Measurements from ENCODE around the gene ARHGEF17.
A peak's percentile ranks its signal among the peaks of the same experiment; 100 is the strongest.

ARHGEF17 gene, protein sequence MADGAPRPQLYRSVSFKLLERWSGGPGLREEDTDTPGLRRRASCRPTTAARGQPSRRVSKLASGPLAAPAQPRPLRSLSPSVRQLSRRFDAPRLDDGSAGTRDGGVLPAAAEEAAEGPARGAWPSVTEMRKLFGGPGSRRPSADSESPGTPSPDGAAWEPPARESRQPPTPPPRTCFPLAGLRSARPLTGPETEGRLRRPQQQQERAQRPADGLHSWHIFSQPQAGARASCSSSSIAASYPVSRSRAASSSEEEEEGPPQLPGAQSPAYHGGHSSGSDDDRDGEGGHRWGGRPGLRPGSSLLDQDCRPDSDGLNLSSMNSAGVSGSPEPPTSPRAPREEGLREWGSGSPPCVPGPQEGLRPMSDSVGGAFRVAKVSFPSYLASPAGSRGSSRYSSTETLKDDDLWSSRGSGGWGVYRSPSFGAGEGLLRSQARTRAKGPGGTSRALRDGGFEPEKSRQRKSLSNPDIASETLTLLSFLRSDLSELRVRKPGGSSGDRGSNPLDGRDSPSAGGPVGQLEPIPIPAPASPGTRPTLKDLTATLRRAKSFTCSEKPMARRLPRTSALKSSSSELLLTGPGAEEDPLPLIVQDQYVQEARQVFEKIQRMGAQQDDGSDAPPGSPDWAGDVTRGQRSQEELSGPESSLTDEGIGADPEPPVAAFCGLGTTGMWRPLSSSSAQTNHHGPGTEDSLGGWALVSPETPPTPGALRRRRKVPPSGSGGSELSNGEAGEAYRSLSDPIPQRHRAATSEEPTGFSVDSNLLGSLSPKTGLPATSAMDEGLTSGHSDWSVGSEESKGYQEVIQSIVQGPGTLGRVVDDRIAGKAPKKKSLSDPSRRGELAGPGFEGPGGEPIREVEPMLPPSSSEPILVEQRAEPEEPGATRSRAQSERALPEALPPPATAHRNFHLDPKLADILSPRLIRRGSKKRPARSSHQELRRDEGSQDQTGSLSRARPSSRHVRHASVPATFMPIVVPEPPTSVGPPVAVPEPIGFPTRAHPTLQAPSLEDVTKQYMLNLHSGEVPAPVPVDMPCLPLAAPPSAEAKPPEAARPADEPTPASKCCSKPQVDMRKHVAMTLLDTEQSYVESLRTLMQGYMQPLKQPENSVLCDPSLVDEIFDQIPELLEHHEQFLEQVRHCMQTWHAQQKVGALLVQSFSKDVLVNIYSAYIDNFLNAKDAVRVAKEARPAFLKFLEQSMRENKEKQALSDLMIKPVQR (N-terminal part only)

DNA sequence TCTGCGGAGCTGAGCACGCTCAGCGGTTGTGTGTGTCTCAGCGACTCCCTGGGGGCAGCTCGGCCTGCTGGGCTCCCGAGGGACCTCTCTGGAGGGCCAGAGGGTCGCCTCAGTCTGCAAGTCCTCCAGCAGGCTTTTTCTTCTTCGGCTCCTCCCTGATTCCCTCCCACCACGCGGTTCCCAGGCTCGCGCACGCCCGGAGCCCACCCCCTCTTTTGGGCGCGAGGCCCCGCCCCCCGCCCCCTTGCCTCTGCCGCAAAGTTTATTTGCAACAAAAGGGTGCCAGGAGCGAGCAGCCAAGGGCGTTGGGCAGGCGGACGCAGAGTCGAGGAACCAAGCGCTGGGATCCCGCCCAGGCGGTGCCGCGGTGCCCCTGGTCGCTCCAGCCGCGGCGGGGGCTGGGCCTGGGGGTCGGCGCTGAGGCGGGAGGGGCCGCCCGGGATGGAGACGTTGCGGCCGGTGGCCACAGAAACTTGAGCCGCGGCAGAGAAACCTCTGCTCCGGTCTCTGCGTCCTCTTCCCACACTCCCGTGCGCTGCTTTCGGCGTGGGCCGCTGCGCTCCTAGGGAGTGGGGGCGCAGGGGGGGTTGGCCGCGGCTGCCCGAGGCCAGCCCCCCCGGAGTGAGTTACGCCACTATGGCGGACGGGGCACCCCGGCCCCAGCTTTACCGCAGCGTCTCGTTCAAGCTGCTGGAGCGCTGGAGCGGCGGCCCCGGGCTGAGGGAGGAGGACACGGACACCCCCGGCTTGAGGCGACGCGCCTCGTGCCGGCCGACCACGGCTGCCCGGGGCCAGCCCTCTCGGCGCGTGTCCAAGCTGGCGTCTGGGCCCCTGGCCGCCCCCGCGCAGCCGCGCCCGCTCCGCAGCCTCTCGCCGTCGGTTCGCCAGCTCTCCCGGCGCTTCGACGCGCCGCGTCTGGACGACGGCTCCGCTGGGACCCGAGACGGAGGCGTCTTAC is at the start of gene ARHGEF17:
TSS of gene ARHGEF17 (plus strand) at position 274 of the 958 bp plus-strand sequence. CDS start at position 637, 363 bp downstream.
- Histone ChIP-seq H3K9me3 (ENCODE audit: control insufficient read depth in 2 of 2, low read length in 2 of 2) (no peaks in the 10 kb centered on the region), H3K4me1 (ENCODE audit: control insufficient read depth, insufficient read depth, low read length) (peaks cover 53% of the 10 kb centered on the region), H3K9ac (ENCODE audit: low read length in 2 of 2) (peak within 1 kb of the TSS; percentile 79 to 84), H3K4me3 (ENCODE audit: low read length in 2 of 2) (peak within 1 kb of the TSS; percentile 77 to 87), H3K36me3 (ENCODE audit: control insufficient read depth in 2 of 2, insufficient read depth in 2 of 2, low read length in 2 of 2) (peaks cover 0 to 5% of the 10 kb centered on the region in 2 donors), H3K27ac (ENCODE audit: low read length) (peak within 1 kb of the TSS; percentile 97), H3K27me3 (ENCODE audit: control insufficient read depth in 1 of 2, insufficient read depth in 2 of 2, low read length in 2 of 2) (no peaks in the 10 kb centered on the region)

DNA sequence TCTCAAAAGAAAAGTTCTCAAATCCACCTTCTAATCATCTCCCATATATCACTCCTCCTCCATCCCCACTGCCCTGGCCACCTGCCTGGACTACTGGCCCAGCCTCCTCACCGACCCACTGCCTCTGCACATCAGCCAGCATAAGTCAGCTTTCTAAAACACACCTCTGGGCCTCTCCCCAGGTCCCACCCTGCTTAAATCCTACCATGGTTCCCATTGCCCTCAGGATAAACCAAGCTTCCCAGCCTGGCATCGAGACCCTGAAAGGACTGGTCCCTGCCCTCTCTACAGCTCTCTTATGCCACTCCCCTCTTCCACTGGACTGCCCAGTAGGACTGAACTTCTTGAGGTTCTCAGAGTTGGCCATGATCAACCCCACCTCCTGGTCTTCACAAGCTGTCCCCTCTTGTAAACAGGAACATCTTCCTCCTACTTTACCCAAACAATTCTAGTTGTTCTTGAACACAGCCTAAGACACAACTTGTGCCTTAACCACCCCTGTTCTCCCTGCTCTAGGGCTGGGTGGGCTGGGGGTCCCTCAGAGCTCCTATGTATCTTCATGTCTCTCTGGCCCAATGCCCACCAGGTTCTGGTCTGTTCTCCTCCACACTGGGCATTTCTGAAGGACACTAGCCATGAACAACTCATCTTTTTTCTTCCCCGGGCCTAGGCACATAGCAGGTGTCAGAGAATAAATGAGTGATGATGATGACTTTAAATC is 48.5 kb upstream of the ARHGEF17 start:
- Histone ChIP-seq H3K9me3 (ENCODE audit: control insufficient read depth in 2 of 2, low read length in 2 of 2) (no peaks in the 10 kb centered on the region), H3K4me3 (ENCODE audit: low read length in 2 of 2) (no peak overlapping the region), H3K27ac (ENCODE audit: low read length) (no peak overlapping the region), H3K4me1 (ENCODE audit: control insufficient read depth, insufficient read depth, low read length) (peaks cover 8% of the 10 kb centered on the region), H3K9ac (ENCODE audit: low read length in 2 of 2) (no peak overlapping the region), H3K27me3 (ENCODE audit: control insufficient read depth in 1 of 2, insufficient read depth in 2 of 2, low read length in 2 of 2) (peaks cover 9 to 10% of the 10 kb centered on the region in 2 donors), H3K36me3 (ENCODE audit: control insufficient read depth in 2 of 2, insufficient read depth in 2 of 2, low read length in 2 of 2) (no peaks in the 10 kb centered on the region)

DNA sequence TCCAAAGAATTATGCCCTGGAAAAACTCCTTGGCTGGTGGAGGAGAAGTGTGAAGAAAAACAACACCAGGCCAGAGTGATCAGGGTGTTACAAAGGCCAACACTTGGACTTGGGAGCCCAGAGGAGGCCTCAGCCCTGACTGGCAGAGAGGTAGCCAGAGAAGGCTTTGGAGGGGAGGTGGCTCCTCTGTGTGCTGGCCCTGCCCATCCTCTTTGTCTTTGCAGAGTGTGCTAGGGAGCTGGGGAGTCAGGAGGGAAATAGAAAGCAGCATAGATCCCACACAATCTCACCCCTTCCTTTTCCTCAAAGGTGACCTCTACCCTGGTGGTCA is 48.0 kb upstream of the ARHGEF17 start:
- H3K9me3 ChIP-seq (ENCODE audit: control insufficient read depth in 2 of 2, low read length in 2 of 2) = no peaks in the 10 kb centered on the region
- H3K36me3 ChIP-seq (ENCODE audit: control insufficient read depth in 2 of 2, insufficient read depth in 2 of 2, low read length in 2 of 2) = no peaks in the 10 kb centered on the region
- H3K27ac ChIP-seq (ENCODE audit: low read length) = no peak overlapping the region
- peaks cover 13 to 15% of the 10 kb centered on the region in 2 donors for H3K27me3 ChIP-seq (ENCODE audit: control insufficient read depth in 1 of 2, insufficient read depth in 2 of 2, low read length in 2 of 2)
- H3K4me3 ChIP-seq (ENCODE audit: low read length in 2 of 2) = no peak overlapping the region
- no peak overlapping the region for H3K9ac ChIP-seq (ENCODE audit: low read length in 2 of 2)
- peaks cover 8% of the 10 kb centered on the region for H3K4me1 ChIP-seq (ENCODE audit: control insufficient read depth, insufficient read depth, low read length)

DNA sequence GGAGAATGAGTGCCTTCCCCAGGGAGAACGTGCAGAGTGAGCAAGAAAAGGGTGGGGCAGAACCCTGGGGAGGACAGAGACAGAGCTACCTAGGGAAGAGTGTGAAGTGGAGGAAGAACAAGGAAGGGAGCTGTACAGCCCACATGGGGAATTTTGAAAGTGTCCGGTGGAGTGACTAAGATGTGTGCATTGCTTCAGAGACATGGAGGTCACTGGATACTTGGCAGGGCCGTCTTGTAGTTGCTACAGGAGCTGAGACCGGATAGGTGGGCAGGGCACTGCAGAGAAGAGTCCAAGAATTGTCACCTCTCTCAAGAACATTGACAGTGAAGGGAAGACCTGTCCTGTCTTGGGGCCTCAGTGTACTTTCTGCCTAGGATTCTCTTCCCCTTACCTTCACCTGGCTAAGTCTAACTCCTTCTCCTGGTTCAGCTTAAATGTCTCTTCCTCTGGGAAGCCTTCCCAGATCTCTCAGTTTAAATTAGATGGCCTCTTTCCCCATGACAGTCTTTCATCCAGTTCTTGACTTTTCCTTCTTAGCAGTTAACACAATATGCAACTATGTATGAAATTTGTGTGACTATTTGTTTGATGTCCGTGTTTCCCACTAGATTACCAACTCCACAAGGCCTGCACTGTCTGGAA is 45.1 kb upstream of the ARHGEF17 start:
- no peaks in the 10 kb centered on the region for H3K36me3 ChIP-seq (ENCODE audit: control insufficient read depth in 2 of 2, insufficient read depth in 2 of 2, low read length in 2 of 2)
- H3K9ac ChIP-seq (ENCODE audit: low read length in 2 of 2) = no peak overlapping the region
- no peaks in the 10 kb centered on the region for H3K9me3 ChIP-seq (ENCODE audit: control insufficient read depth in 2 of 2, low read length in 2 of 2)
- H3K4me1 ChIP-seq (ENCODE audit: control insufficient read depth, insufficient read depth, low read length) = peaks cover 4% of the 10 kb centered on the region
- peaks cover 15% of the 10 kb centered on the region in 2 donors for H3K27me3 ChIP-seq (ENCODE audit: control insufficient read depth in 1 of 2, insufficient read depth in 2 of 2, low read length in 2 of 2)
- H3K4me3 ChIP-seq (ENCODE audit: low read length in 2 of 2) = no peak overlapping the region
- no peak overlapping the region for H3K27ac ChIP-seq (ENCODE audit: low read length)

DNA sequence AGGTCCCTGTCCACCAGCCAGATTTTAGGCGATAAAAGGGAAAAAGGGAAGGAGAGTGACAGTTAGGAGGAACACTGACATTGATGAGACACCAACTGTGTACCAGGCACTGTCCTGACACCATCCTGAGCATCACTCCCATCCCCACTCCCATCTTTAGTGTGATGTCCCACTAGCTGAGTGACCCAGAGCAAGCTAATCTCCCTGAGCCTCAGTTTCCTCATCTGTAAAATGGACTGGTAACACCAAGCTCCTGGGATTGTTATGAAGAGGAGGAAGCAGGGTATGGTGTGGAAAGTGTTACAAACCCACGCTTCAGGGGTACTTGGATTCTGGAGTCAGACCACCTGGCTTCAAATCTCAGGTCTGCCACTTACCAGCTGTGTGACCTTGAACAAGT is 44.4 kb upstream of the ARHGEF17 start:
- Histone ChIP-seq H3K27ac (ENCODE audit: low read length) (no peak overlapping the region), H3K27me3 (ENCODE audit: control insufficient read depth in 1 of 2, insufficient read depth in 2 of 2, low read length in 2 of 2) (peaks cover 15 to 17% of the 10 kb centered on the region in 2 donors), H3K9ac (ENCODE audit: low read length in 2 of 2) (no peak overlapping the region)

DNA sequence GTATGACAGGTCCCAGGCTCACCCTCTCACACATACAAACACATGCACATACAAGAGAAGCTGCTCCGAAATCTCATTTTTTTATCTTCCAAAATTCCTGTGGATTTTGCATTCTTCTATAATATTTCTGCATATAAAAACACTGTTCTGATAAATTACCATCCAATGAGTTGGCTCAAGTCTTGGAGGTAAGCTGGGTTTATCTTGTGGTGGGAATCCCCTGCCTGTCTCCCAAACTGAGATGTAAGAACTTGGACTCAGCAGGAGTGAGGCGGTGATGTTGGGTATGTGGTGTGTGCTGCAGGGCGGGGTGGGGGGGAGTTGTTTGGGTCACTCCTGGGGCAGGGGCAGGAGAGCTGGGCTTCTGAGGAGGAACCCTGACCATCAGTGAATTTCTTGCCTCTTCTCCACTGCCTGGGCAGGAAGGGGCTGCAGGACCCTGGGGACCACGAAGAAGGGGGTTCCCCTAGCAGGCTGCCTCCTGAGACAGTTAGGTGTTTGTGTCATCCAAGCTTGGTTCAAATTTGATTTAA is 42.7 kb upstream of the ARHGEF17 start:
- Histone ChIP-seq H3K4me1 (ENCODE audit: control insufficient read depth, insufficient read depth, low read length) (peaks cover 4% of the 10 kb centered on the region), H3K27ac (ENCODE audit: low read length) (no peak overlapping the region), H3K9ac (ENCODE audit: low read length in 2 of 2) (no peak overlapping the region), H3K9me3 (ENCODE audit: control insufficient read depth in 2 of 2, low read length in 2 of 2) (no peaks in the 10 kb centered on the region), H3K27me3 (ENCODE audit: control insufficient read depth in 1 of 2, insufficient read depth in 2 of 2, low read length in 2 of 2) (peaks cover 15 to 17% of the 10 kb centered on the region in 2 donors), H3K4me3 (ENCODE audit: low read length in 2 of 2) (no peak overlapping the region), H3K36me3 (ENCODE audit: control insufficient read depth in 2 of 2, insufficient read depth in 2 of 2, low read length in 2 of 2) (no peaks in the 10 kb centered on the region)

More for the DNA sequence above, 44.4 kb upstream of the ARHGEF17 start:
- Histone ChIP-seq H3K36me3 (ENCODE audit: control insufficient read depth in 2 of 2, insufficient read depth in 2 of 2, low read length in 2 of 2) (no peaks in the 10 kb centered on the region), H3K4me3 (ENCODE audit: low read length in 2 of 2) (no peak overlapping the region), H3K4me1 (ENCODE audit: control insufficient read depth, insufficient read depth, low read length) (peaks cover 4% of the 10 kb centered on the region), H3K9me3 (ENCODE audit: control insufficient read depth in 2 of 2, low read length in 2 of 2) (no peaks in the 10 kb centered on the region)

DNA sequence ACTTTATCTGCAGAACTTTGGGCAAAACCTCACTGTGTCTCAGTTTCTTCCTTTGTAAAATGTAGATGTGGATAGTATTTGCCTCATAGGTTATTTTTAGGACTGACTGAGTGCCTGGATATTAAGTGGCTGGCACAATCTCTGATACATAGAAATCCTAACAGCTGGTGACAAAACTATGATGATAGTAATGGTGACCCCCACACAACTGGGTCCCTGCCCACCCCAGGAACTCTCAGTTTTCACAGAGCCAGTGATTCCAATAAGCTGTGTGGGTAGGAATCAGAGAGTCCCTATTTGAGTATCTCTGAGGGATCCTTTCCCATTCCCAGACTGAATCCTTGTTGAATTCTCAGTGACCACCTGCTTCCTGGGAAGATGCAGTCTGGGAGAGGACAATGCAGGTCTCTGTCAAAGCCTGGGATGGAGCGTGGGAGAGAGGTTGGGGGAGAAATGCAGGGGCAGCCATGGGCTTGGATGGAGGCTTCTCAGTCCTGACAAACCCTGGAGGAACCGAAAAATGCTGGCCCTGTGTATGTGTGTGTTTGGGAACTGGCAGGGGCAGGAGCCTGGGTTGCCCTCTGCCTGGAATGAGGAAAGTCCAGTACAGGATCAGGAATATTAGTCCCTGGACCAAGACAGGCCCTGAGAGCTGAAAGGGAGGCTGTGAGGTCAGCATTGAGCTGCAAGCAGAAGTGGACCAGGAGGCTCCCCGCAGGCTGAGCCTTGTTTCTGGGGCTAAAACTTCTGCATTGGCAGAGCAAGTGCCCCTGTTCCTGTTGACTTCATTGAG is 42.0 kb upstream of the ARHGEF17 start:
- peaks cover 4% of the 10 kb centered on the region for H3K4me1 ChIP-seq (ENCODE audit: control insufficient read depth, insufficient read depth, low read length)
- no peak overlapping the region for H3K27ac ChIP-seq (ENCODE audit: low read length)
- H3K9ac ChIP-seq (ENCODE audit: low read length in 2 of 2) = no peak overlapping the region
- H3K9me3 ChIP-seq (ENCODE audit: control insufficient read depth in 2 of 2, low read length in 2 of 2) = no peaks in the 10 kb centered on the region
- H3K27me3 ChIP-seq (ENCODE audit: control insufficient read depth in 1 of 2, insufficient read depth in 2 of 2, low read length in 2 of 2) = peaks cover 15 to 17% of the 10 kb centered on the region in 2 donors
- H3K36me3 ChIP-seq (ENCODE audit: control insufficient read depth in 2 of 2, insufficient read depth in 2 of 2, low read length in 2 of 2) = no peaks in the 10 kb centered on the region
- no peak overlapping the region for H3K4me3 ChIP-seq (ENCODE audit: low read length in 2 of 2)

DNA sequence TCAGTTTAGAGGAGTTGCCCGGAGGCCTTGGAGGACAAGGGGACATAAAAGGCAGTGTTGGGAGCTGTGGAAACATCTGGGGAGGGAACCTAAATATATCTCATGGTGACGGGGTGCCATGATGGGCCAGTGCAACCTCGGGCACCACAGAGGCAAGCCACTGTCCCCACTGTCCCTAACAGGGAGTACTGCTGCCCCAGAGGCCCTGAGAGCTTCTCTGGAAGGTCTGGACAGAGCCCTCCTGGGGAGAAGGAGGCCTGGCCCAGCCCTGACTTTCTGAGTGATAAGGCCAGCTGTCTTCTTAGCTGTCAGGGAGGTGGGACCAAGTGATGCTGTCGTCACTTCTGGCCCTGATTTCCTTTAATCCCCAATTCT is 41.4 kb upstream of the ARHGEF17 start:
- peaks cover 15 to 17% of the 10 kb centered on the region in 2 donors for H3K27me3 ChIP-seq (ENCODE audit: control insufficient read depth in 1 of 2, insufficient read depth in 2 of 2, low read length in 2 of 2)
- H3K27ac ChIP-seq (ENCODE audit: low read length) = no peak overlapping the region
- H3K4me1 ChIP-seq (ENCODE audit: control insufficient read depth, insufficient read depth, low read length) = peaks cover 4% of the 10 kb centered on the region
- no peak overlapping the region for H3K4me3 ChIP-seq (ENCODE audit: low read length in 2 of 2)
- no peaks in the 10 kb centered on the region for H3K9me3 ChIP-seq (ENCODE audit: control insufficient read depth in 2 of 2, low read length in 2 of 2)
- H3K36me3 ChIP-seq (ENCODE audit: control insufficient read depth in 2 of 2, insufficient read depth in 2 of 2, low read length in 2 of 2) = no peaks in the 10 kb centered on the region
- H3K9ac ChIP-seq (ENCODE audit: low read length in 2 of 2) = no peak overlapping the region
